Activated CD4-positive, alpha-beta T cell treated with anti-CD3 and anti-CD28 coated beads, Interleukin-2, amount 50 U/mL, for 16 hours (primary cell): ENCODE measurements around the gene TEKTIP1.

Source experiments
- DNase-seq: peaks from one replicate; pipeline ENCODE4 v3.0.0-alpha.2; 2020

The TEKTIP1 gene

GRCh38 chr19:3538258-3538929 is 580 bp upstream of the TEKTIP1 start:
- DNase-seq = no peak

GRCh38 chr19:3539756-3540118 is 763 bp downstream of the TEKTIP1 start:
- DNase-seq = no peak

- DNase-seq = no peak
Observed at GRCh38 chr19:3543150-3544057, 4.4 kb downstream of the TEKTIP1 start.

GRCh38 chr19:3544058-3544376 is 5.0 kb downstream of the TEKTIP1 start:
- no peak for DNase-seq

GRCh38 chr19:3544742-3545668 is 6.0 kb downstream of the TEKTIP1 start:
- DNase-seq = peak; percentile 77

GRCh38 chr19:3545669-3546034 is 6.7 kb downstream of the TEKTIP1 start:
- no peak for DNase-seq

GRCh38 chr19:3546119-3546518 is 7.1 kb downstream of the TEKTIP1 start:
- DNase-seq = no peak

- peak; percentile 42 for DNase-seq
Observed at GRCh38 chr19:3547301-3547731, 8.3 kb downstream of the TEKTIP1 start.

GRCh38 chr19:3547767-3548282 is 8.9 kb downstream of the TEKTIP1 start:
- no peak for DNase-seq

GRCh38 chr19:3548606-3549005 is 9.6 kb downstream of the TEKTIP1 start:
- DNase-seq = no peak

- DNase-seq = no peak
Observed at GRCh38 chr19:3549816-3550215, 10.8 kb downstream of the TEKTIP1 start.

GRCh38 chr19:3550947-3551791 is 12.2 kb downstream of the TEKTIP1 start:
- DNase-seq = no peak

GRCh38 chr19:3551792-3552095 is 12.8 kb downstream of the TEKTIP1 start:
- no peak for DNase-seq

GRCh38 chr19:3554254-3555083 is 15.5 kb downstream of the TEKTIP1 start:
- DNase-seq = peak; percentile 48

- no peak for DNase-seq
Observed at GRCh38 chr19:3555653-3556422, 16.9 kb downstream of the TEKTIP1 start.

GRCh38 chr19:3556423-3556977 is 17.5 kb downstream of the TEKTIP1 start:
- no peak for DNase-seq

- DNase-seq = peak; percentile 40
Observed at GRCh38 chr19:3556978-3557460, 18.0 kb downstream of the TEKTIP1 start.

GRCh38 chr19:3557461-3558248 is 18.7 kb downstream of the TEKTIP1 start, which contains the start of gene MFSD12:
Gene MFSD12 (minus strand): TSS chr19:3557586. CDS start chr19:3557403, 183 bp downstream.
- peak; percentile 95 for DNase-seq
